Thoracic aorta (tissue), 2 donors: ENCODE measurements around the gene POLN. TPM values are rescaled to one million over a fixed set of nuclear protein-coding genes. Genes with fewer than 3 reads are reported as not detected.

Source experiments
- ATAC-seq: fragments of 150-250 bp; one replicate; pipeline ENCODE4 v1.8.0; 2017; ENCODE audit warnings: low read depth; ENCODE audit not compliant: insufficient number of reproducible peaks, low FRiP score
- DNase-seq: peaks from one replicate; pipeline ENCODE4 v3.0.0-alpha.2; 2020; ENCODE audit warnings: low spot score
- H3K27ac ChIP-seq, 2 donors: fragments of 200-600 bp; sonication (generic); 1 replicate in 1 of 2; 2 replicates in 1 of 2; pipeline ENCODE4 v1.5.1; 2016; ENCODE audit warnings: mild to moderate bottlenecking in 2 of 2, moderate library complexity in 2 of 2
- H3K27me3 ChIP-seq: fragments of 200-600 bp; sonication (generic); replicated peaks from 2 replicates; pipeline ENCODE4 v1.6.0; 2016; ENCODE audit warnings: mild to moderate bottlenecking; ENCODE audit not compliant: insufficient read depth
- H3K36me3 ChIP-seq: fragments of 200-600 bp; sonication (generic); one replicate; pipeline ENCODE4 v1.5.1; 2016
- H3K4me1 ChIP-seq, 2 donors: fragments of 200-600 bp; sonication (generic); 1 replicate in 1 of 2; 2 replicates in 1 of 2; pipeline versions ENCODE4 v1.5.1 to v1.6.0; 2016; ENCODE audit warnings: low read depth in 2 of 2, mild to moderate bottlenecking in 1 of 2; ENCODE audit not compliant: control insufficient read depth in 1 of 2
- H3K4me3 ChIP-seq: fragments of 200-600 bp; sonication (generic); 2 replicates; pipeline ENCODE4 v1.5.1; 2016; ENCODE audit warnings: mild to moderate bottlenecking
- H3K9me3 ChIP-seq: fragments of 200-600 bp; sonication (generic); 2 replicates; pipeline ENCODE4 v1.5.1; 2016
- CTCF ChIP-seq: fragments of 200-600 bp; sonication (generic); IDR thresholded peaks from one replicate; pipeline ENCODE4 v1.5.1; 2019; ENCODE audit warnings: antibody characterized with exemption
- total RNA-seq, 2 donors: library from RNA; depleted of rRNA; stranded (reverse); fragments of >200 nt; gene quantifications; one replicate each; pipeline versions ENCODE4 v1.1.0 to v1.2.3, GENCODE V29; 2016

Gene POLN
- total RNA-seq, 2 donors from 2014 or later: 3.2 to 3.5 TPM

GRCh38 chr4:2064276-2064991 is 177.5 kb downstream of the POLN start:
- TF ChIP-seq CTCF: no peak
- H3K9me3 ChIP-seq: no peaks in the 10 kb centered on the region
- DNase-seq (no peak), ATAC-seq (no peak)
- no peaks in the 10 kb centered on the region for H3K27me3 ChIP-seq
- H3K27ac ChIP-seq: no peak overlapping the region
- H3K4me3 ChIP-seq: no peak overlapping the region
- no peaks in the 10 kb centered on the region for H3K36me3 ChIP-seq
- H3K4me1 ChIP-seq: peaks cover 0 to 4% of the 10 kb centered on the region in 2 donors

- ATAC-seq (no peak), DNase-seq (no peak)
- no peak overlapping the region for H3K27ac ChIP-seq
- H3K27me3 ChIP-seq: no peaks in the 10 kb centered on the region
- no peaks in the 10 kb centered on the region for H3K36me3 ChIP-seq
- TF ChIP-seq CTCF: no peak
- peaks cover 0 to 4% of the 10 kb centered on the region in 2 donors for H3K4me1 ChIP-seq
- no peaks in the 10 kb centered on the region for H3K9me3 ChIP-seq
- H3K4me3 ChIP-seq: no peak overlapping the region
Measured at GRCh38 chr4:2063557-2064275, 178.2 kb downstream of the POLN start.

GRCh38 chr4:2062808-2063524 is 179.0 kb downstream of the POLN start:
- H3K27me3 ChIP-seq: no peaks in the 10 kb centered on the region
- no peaks in the 10 kb centered on the region for H3K36me3 ChIP-seq
- H3K4me3 ChIP-seq: no peak overlapping the region
- no peak for ATAC-seq
- no peaks in the 10 kb centered on the region for H3K9me3 ChIP-seq
- DNase-seq: no peak
- H3K4me1 ChIP-seq: peaks cover 0 to 9% of the 10 kb centered on the region in 2 donors
- no peak overlapping the region for H3K27ac ChIP-seq
- TF ChIP-seq CTCF: no peak

GRCh38 chr4:2062168-2062807 is 179.6 kb downstream of the POLN start:
- Histone ChIP-seq H3K9me3 (no peaks in the 10 kb centered on the region), H3K4me1 (peaks cover 0 to 9% of the 10 kb centered on the region in 2 donors), H3K27me3 (no peaks in the 10 kb centered on the region), H3K36me3 (no peaks in the 10 kb centered on the region), H3K27ac (no peak overlapping the region), H3K4me3 (no peak overlapping the region)
- DNase-seq (no peak), ATAC-seq (no peak)
- no peak for TF ChIP-seq CTCF
